GM18517 (cell line): ENCODE data around the gene ACKR2.
"Not testable (repeated sequence)": the region's sequence is repeated elsewhere in the genome, so short reads cannot be mapped to it uniquely, and the experiment has no call there.

Experiments used
- ATAC-seq: cut with Tn5 transposase; IDR thresholded peaks from one replicate; pipeline ENCODE4 v1.9.1; 2021; ENCODE audit warnings: mild to moderate bottlenecking, moderate library complexity; ENCODE audit not compliant: unreplicated experiment

The ACKR2 gene

DNA sequence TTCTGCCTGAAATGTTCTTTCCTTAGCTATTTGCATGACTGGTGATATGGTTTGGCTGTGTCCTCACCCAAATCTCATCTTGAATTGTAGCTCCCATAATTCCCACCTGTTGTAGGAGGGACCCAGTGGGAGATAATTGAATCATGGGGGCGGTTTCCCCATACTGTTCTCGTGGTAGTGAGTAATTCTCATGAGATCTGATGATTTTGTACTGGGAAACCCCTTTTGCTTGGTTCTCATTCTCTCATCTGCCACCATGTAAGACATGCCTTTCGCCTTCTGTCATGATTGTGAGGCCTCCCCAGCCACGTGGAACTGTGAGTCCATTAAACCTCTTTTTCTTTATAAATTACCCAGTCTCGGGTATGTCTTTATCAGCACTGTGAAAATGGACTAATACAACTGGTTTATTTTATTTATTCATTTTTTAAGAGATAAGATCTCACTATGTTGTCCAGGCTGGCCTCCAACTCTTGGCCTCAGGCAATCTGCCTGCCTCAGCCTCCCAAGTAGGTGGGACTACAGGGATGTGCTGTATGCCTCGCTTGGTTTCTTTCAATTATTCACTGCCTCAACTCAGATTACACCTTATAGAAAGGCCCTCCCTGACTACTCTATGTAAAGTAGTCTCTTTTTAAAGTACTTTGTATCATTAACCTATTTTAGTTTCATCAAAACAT lies 74.1 kb downstream of the ACKR2 start:
- ATAC-seq = not testable (repeated sequence)

- no peak for ATAC-seq
These were observed 75.1 kb downstream of the ACKR2 start for GRCh38 chr3:42884324-42884723.

DNA sequence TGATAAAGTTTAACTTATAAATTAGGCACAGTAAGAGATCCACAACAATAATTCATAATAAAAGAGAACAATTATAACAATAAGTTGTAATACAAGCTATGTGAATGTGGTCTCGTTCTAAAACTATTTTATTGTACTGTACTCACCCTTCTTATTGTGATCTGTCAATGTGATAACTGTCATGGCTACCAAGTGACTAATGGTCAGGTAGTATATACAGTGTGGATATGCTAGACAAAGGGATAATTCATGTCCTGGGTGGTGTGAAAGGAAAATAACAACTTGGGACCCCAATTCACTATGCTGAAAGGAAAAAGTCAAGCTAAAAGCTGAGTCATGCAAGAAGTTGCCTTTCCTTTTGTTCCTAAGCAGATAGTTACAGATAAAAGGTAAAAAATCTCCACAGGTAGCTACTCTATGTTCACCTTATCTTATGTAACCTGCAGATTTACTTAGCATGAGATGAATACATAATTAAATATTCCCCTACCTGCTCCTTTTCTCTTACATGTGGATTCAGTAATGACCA lies 77.1 kb downstream of the ACKR2 start:
- ATAC-seq = no peak

DNA sequence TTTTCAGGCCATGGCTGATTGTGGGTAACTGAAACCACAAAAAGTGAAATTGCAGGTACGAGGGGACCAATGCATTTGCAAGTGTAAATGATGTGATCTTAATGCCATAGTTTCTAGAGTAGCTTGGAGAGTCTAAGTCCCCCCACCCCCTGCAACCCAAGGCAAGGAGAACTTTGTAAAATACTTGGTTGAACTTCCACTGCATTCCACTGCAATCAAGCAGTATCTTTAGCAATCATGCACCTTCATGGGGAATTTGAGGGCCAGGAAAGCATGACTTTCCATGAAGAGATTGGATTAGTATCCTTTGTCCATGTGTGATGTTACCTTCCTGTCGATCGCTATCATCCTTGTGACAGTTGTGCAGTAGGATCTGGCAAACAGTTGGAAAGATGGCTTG lies 77.8 kb downstream of the ACKR2 start:
- ATAC-seq = no peak

- ATAC-seq = no peak
These were observed 81.8 kb downstream of the ACKR2 start for GRCh38 chr3:42891042-42891441.

DNA sequence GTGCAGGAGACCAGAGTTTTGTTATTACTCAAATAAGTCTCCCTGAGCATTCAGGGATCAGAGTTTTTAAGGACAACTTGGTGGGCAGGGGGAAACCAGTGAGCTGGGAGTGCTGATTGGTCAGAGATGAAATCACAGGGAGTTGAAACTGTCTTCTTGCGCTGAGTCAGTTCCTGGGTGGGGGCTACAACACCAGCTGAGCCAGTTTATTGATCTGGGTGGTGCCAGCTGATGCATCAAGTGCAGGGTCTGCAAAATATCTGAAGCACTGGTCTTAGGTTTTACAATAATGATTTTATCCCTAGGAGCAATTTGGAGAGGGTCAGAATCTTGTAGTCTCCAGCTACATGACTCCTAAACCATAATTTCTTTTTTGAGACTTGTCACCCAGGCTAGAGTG lies 82.9 kb downstream of the ACKR2 start:
- no peak for ATAC-seq

- no peak for ATAC-seq
These were observed 83.6 kb downstream of the ACKR2 start for GRCh38 chr3:42892807-42893206.

- no peak for ATAC-seq
These were observed 85.7 kb downstream of the ACKR2 start for GRCh38 chr3:42894698-42895579.

- no peak for ATAC-seq
These were observed 86.3 kb downstream of the ACKR2 start for GRCh38 chr3:42895580-42895868.

DNA sequence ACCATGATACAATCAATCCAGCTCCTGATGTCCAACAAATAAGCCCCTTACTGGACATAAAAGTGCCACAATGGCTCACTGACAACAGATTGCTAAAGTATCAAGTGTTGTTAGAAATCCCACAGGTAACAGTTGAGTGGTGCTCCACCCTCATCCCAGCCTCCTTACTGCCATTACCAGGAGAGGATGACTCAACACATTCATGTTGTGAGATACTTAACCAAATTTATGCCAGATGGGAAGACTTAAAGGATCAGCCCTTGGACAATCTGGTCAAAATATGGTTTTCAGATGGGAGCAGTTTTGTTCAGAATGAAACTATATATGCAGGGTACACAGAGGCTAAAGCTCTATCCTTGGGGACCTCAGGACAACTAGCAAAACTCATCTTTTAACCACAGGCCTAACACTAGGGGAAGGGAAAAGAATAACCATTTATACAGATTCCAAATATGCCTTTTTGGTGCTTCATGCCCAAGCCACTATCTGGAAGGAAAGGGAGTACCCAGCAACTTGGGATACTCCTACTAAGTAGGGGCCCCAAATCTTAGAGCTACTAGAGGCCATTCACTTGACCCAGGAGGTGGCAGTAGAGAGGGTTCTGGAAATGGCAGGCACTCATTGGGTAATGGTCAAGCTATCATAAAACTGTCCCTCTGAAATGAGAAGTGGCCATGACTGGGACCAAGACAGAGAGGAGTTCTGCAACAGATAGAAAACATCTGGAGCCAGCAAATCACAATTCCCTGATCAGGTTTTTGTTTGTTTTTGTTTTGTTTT lies 89.8 kb downstream of the ACKR2 start:
- ATAC-seq = no peak

DNA sequence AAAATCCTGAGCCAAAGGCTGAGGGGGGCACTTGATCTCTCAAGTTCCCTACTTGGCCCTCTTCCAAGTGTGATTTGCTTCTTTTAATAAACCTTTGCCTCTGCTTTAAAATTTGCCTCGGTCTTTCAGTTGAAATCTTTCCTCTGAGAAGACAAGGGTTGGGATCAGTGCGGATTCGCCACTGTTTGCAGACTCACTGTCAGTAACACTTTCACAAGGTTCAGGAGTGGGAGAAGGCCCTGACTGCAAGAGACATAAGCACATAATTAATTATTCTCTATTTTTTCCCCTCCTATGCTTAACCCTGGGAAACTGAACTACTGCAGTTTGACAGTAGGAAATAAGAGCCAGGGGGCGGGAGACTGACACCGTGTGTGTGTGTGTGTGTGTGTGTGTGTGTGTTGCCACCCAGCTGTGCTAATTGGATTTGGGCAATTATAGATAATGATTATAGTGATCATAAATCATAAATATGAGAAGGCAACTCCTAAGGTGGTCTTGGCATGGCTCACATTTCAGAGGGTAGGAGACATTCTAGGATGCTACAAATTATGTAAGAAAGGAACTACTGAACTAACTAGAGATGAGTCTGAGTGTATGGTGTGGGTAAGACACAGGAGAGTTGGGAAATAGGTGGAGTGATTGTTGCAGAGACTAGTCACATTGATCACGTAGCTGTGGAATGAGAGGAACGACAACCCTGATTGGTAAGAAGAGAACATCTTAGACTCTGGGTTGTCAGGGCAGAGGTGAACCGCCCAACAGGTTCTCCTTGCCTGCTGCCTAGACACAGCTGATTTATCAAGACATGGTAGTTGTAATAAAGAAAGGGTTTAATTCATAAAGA lies 91.2 kb downstream of the ACKR2 start:
- no peak for ATAC-seq

DNA sequence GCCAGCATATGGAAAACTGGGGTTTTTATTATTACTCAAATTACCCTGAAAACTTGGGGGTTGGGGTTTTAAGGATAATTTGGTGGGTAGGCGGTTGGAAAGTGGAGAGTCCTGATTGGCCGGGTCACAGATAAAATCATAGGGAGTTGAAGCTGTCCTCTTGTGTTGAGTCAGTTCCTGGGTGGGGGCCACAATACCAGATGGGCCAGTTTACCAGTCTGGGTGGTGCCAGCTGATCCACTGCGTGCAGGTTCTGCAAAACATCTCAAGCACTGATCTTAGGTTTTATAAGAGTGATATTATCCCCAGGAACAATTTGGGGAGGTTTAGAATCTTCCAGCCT lies 91.8 kb downstream of the ACKR2 start:
- ATAC-seq = no peak

DNA sequence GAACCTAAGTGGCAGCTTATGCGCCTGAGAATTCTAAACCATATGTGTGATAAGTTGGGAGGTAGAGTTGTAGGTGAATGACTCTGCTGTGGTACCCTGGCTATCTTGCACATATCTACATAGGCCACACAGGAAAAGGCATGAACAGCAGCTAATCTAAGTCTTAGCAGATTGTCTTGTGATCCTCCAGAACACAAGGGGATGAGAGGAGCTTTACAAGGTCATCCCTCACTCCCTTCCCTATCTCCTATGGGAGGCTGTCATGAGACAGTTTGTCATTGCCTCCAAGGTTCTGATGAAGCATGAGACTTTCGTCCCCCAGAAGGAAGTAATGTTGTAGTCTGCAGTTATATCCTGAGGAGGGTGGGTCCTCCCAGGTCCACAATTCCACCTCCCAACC lies 93.0 kb downstream of the ACKR2 start:
- no peak for ATAC-seq

GRCh38 chr3:42904076-42904475 lies 94.8 kb downstream of the ACKR2 start:
- ATAC-seq = no peak

GRCh38 chr3:42905740-42906069 lies 96.5 kb downstream of the ACKR2 start:
- no peak for ATAC-seq

GRCh38 chr3:42906070-42906847 lies 97.0 kb downstream of the ACKR2 start, which contains the start of gene ZNF662:
Gene ZNF662 (plus strand): TSS chr3:42906142. CDS start chr3:42908115, 1,973 bp downstream.
- no peak for ATAC-seq

- ATAC-seq = no peak
These were observed 97.6 kb downstream of the ACKR2 start for GRCh38 chr3:42906848-42907183.

DNA sequence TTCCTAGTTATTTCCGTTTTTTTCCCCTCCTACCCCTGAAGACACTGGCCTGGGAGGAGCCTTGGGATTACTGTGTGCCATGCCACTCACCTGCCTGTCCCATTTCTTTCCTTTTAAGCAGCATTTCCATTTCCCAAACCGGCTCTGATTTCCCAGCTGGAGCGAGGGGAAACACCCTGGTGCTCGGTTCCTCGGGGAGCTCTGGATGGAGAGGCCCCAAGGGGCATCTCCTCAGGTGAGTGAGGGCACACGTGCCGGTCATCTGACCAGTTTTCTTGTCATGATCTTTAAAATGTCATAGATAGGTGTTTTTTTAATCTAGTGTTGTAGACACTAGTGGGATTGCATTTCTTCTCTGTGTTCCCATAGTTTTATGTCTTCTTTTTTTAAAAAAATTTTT lies 99.4 kb downstream of the ACKR2 start:
- no peak for ATAC-seq

- ATAC-seq = no peak
These were observed 102.3 kb downstream of the ACKR2 start for GRCh38 chr3:42911551-42911950.
